HG02588 (cell line): ENCODE data around the gene MTO1.
"Not testable (repeated sequence)": the region's sequence is repeated elsewhere in the genome, so short reads cannot be mapped to it uniquely, and the experiment has no call there.

Experiments used
- ATAC-seq: cut with Tn5 transposase; IDR thresholded peaks from one replicate; pipeline ENCODE4 v1.9.1; 2021; ENCODE audit warnings: mild to moderate bottlenecking, moderate library complexity; ENCODE audit not compliant: unreplicated experiment

MTO1 gene

DNA sequence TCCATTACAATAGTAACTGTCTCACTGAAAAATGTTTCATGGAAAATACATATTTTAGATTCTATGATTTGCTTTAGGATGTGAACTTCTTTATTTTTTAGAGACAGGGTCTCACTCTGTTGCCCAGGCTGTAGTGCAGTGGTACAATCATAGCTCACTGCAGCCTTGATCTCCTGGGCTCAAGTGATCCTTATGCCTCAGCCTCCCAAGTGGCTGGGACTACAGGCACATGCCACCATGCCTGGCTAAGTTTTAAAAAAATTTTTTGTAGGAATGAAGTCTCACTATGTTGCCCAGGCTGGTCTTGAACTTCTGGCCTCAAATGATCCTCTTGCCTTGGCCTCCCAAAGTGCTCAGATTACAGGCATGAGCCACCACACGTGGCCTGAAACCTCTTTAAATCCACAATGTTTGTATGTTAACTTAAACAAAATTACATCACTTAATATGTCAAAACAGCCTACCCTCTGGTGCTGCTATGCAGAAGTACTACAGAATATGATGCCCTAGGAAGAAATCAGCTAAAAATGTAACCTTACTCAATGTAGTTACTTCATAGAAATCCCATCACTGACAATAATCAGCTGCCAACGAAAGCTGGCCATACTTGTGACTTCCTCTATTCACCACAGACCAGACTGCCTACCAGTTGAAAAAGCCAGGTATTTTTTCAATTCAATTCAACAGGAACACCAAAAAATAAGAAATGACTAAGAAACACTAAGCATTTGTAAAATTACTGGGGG is 41.7 kb downstream of the MTO1 start:
- ATAC-seq: no peak

DNA sequence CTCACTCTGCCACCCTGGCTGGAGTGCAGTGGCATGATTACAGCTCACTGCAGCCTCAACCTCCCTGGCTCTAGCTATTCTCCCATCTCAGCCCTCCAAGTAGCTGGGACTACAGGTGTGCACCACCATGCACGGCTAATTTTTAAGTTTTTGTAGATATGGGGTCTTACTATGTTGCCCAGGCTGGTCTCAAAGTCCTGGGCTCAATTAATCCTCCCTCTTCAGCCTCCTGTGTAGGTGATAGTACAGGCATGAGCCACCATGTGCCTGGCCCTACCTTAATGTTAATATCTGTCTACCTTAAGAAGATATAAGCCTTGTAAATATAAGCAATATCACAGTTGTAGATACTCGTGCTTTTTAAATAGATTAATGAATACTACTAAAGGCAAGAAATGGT is 42.6 kb downstream of the MTO1 start:
- ATAC-seq: no peak

DNA sequence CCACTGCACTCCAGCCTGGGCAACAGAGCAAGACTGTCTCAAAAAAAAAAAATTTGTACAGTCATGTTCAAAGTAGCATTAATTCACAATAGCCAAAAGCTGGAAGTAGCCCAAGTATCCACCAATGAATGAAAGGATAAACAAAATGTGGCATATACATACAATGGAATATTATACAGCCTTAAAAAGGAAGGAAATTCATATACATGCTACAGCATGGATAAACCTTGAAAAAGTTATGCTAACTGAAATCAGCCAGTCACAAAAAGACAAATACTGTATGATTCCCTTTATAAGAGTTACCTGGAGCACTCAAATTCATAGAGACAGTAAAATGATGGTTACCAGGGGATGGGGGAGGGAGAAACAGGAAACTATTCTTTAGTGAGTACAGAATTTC is 43.6 kb downstream of the MTO1 start:
- ATAC-seq: no peak

DNA sequence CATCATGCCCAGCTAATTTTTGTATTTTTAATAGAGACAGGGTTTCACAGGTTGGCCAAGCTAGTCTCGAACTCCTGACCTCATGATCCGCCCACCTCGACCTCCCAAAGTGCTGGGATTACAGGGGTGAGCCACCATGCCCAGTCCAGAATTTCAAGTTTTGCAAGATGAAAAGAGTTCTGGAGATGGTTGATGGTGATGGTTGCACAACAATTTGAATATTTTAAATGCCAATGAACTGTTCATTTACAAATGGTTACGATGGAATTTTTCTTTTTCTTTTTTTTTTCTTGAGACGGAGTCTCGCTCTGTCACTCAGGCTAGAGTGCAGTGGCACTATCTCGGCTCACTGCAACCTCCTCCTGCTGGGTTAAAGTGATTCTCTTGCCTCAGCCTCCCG is 44.2 kb downstream of the MTO1 start:
- not testable (repeated sequence) for ATAC-seq

DNA sequence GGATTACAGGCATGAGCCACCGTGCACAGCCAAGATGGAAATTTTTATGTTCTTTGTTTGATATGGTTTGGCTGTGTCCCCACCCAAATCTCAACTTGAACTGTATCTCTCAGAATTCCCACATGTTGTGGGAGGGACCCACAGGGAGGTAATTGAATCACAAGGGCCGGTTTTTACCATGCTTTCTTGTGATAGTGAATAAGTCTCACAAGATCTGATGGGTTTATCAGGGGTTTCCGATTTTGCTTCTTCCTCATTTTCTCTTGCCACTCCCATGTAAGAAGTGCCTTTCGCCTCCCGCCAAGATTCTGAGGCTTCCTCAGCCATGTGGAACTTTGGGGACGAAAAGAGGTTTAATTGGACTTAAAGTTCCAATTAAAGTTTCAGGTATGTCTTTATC is 44.7 kb downstream of the MTO1 start:
- ATAC-seq: no peak

DNA sequence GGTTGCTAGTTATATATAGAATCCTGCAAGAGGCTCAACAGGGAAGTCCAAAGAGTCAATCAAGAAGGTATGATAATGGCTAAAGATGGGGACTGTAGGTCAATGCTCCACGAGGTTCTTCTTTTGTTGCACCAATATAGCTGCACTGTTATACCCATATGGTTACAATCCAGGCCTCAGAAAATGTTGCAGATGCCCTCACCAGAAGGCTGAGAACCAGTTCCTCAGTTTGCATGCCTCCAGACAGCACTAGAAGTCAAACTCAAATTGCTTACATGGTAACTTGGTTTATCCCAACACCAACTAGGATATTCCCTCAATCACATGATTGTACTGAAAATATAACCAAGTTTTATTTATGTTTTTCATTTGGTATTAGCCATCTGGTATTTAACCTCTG is 47.2 kb downstream of the MTO1 start:
- ATAC-seq: no peak

DNA sequence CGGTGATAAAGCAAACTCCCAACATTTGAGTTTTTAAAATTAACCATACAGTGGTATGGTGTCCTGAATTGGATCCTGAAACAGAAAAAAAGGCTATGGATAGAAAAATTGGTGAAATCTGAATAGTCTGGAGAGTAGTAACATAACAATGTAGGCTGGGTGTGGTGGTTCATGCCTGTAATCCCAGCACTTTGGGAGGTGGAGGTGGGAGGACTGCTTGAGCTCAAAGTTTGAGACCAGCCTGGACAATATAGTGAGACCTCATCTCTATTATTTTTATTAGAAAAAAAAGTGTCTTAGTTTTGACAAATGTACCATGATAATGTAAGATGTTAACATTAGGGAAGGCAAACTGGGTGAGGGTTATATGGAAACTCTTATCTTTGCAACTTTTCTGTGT is 48.3 kb downstream of the MTO1 start:
- ATAC-seq: no peak

DNA sequence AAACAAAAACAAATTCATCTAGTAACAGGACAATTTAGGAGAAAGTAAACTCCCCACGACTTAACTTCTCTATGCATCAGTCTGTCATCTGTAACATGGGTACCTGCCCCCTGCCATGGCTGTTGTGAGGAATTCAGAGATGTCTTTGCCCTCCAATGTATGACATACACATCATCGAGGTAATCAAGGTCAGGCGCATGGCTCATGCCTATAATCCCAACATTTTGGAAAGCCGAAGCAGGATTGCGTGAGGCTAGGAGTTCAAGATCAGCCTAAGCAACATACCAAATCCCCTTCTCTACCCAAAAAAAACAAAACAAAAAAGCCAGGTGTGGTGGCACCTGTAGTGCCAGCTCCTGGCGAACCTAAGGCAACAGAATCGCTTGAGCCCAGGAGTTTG is 50.3 kb downstream of the MTO1 start:
- ATAC-seq: no peak

DNA sequence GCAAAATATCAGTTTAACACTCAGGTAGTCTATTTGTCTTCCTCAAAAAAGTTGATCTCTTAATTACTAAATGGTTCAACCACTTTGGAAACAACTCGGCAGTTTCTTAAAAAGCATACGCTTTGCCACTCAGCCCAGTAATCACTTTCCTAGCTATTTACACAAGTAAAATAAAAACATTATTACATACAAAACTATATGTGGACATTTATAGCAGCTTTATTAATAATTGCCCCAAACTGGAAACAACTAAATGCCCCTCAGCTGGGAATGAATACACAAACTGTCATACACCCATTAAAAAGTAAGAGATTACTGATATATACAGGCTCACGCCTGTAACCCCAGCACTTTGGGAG is 51.9 kb downstream of the MTO1 start:
- ATAC-seq: no peak

DNA sequence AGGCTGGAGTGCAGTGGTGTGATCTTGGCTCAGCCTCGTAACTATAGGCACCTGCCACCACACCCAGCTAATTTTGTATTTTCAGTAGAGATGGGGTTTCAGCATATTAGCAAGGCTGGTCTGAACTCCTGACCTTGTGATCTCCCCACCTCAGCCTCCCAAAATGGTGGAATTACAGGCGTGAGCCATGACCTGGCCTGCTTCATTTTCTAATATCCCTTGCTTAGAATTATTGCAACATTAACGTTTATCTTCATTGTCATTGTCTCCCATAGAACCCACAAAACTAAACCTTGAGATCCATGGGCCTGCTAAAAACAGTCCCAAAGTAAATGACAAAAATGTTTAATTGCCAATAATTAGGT is 53.2 kb downstream of the MTO1 start:
- no peak for ATAC-seq

DNA sequence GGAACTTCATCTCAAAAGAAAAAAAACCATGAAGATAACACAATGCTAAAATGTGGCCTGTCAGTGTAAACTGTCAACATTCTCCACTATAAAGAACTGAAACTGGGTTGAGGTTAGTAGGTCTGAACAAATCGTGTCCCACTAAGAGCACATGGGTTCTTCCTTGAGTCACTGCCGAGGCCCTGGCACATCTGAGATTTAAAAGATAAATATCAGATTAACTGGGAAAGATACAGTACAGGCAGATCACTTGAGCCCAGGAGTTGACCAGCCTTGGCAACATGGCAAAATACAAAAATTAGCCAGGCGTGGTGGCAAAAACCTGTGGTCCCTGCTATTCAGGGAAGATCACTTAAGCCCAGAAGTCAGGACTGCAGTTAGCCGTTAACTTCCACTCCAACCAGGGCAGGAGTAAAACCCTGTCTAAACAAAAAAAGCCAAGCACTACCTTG is 53.7 kb downstream of the MTO1 start:
- ATAC-seq: no peak

DNA sequence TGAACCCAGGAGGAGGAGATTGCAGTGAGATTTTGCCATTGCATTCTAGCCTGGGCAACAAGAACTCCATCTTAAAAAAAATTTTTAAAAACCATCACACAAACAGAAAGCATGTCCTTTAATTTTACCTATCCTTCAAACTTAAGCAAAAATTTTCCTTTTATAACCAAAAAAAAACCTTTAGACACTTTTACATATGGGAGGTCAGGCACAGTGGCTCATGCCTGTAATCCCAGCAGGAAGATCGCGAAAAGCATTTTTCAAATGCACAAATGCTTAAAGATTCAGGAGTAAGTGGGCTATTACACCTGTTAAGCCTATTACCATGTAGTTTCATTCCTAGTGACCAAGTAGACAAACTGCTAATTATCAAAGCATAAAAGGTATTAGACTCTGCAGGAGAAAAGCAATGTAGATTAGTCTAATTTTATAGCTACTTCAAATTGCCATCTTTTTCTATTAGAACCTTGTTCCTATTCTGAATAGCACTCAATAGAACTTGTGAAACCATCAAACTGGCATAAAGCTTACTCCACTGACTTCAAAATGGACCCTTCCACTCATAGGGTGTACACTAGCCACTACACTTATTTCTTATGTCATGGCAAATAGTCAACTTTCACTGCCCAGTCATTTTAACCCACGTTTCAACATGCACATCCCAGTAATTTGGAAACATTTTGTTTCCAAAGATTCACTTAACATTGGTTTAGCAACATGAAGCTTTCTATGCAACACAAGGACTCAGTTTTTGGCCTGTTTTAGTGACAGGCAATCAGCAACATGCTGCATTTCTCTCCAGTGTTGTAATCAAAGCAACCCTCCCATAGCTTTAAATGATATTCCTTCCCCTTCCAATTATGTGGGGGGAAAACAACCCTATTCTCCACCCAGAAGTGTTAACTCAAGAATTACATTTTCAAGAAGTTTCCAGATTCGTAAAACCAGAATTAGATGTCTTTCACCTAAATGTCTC is 55.3 kb downstream of the MTO1 start:
- no peak for ATAC-seq

DNA sequence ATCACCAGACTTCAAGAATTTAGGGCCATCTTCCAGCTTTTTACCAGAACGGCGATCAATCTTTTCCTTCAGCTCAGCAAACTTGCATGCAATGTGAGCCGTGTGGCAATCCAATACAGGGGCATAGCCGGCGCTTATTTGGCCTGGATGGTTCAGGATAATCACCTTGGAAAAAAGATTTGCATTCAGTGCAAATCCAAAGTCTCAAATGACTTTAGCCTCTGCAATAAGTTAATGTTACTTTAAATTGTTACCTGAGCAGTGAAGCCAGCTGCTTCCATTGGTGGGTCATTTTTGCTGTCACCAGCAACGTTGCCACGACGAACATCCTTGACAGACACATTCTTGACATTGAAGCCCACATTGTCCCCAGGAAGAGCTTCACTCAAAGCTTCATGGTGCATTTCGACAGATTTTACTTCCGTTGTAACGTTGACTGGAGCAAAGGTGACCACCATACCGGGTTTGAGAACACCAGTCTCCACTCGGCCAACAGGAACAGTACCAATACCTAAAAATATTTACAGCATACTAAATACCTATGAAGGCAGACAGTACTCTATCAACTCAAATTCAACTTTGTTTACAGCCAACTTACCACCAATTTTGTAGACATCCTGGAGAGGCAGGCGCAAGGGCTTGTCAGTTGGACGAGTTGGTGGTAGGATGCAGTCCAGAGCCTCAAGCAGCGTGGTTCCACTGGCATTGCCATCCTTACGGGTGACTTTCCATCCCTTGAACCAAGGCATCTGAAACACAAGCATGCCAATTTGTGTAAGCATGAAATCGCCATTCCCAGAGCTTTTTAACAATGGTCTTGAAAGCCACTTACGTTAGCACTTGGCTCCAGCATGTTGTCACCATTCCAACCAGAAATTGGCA is 56.8 kb downstream of the MTO1 start:
- not testable (repeated sequence) for ATAC-seq

DNA sequence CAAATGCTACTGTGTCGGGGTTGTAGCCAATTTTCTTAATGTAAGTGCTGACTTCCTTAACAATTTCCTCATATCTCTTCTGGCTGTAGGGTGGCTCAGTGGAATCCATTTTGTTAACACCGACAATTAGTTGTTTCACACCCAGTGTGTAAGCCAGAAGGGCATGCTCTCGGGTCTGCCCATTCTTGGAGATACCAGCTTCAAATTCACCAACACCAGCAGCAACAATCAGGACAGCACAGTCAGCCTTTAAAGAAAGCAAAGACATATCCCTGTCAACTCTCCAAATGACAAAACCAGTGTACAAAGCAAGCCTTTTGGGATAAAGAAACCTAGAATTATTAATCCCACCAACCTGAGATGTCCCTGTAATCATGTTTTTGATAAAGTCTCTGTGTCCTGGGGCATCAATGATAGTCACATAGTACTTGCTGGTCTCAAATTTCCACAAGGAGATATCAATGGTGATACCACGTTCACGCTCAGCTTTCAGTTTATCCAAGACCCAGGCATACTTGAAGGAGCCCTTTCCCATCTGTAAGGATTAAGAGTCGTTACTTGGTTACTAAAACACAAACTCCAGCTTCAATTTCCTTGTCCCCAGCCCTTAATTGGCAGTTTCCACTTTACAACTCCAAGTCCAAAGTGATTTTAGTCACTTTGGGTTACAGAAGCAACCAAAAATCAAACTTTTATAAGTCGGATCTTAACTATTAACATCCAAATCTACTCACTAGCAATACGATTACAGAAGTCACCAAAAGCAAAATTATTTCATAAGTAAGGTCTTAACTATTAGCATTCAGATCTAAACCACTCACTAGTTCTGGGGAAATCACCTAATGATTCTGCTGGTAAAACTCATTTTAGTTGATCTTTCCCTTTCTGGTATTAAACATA is 57.7 kb downstream of the MTO1 start:
- not testable (repeated sequence) for ATAC-seq

DNA sequence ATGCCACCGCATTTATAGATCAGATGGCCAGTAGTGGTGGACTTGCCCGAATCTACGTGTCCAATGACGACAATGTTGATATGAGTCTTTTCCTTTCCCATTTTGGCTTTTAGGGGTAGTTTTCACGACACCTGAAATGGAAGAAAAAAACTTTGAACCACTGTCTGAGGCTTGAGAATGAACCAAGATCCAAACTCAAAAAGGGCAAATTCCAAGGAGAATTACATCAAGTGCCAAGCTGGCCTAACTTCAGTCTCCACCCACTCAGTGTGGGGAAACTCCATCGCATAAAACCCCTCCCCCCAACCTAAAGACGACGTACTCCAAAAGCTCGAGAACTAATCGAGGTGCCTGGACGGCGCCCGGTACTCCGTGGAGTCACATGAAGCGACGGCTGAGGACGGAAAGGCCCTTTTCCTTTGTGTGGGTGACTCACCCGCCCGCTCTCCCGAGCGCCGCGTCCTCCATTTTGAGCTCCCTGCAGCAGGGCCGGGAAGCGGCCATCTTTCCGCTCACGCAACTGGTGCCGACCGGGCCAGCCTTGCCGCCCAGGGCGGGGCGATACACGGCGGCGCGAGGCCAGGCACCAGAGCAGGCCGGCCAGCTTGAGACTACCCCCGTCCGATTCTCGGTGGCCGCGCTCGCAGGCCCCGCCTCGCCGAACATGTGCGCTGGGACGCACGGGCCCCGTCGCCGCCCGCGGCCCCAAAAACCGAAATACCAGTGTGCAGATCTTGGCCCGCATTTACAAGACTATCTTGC is 58.6 kb downstream of the MTO1 start:
- ATAC-seq: peak; percentile 15

DNA sequence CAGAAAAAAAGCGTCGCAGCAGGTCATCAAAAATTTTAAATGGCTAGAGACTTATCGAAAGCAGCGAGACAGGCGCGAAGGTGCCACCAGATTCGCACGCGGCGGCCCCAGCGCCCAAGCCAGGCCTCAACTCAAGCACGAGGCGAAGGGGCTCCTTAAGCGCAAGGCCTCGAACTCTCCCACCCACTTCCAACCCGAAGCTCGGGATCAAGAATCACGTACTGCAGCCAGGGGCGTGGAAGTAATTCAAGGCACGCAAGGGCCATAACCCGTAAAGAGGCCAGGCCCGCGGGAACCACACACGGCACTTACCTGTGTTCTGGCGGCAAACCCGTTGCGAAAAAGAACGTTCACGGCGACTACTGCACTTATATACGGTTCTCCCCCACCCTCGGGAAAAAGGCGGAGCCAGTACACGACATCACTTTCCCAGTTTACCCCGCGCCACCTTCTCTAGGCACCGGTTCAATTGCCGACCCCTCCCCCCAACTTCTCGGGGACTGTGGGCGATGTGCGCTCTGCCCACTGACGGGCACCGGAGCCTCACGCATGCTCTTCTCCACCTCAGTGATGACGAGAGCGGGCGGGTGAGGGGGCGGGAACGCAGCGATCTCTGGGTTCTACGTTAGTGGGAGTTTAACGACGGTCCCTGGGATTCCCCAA is 59.3 kb downstream of the MTO1 start, which contains the start of gene EEF1A1:
EEF1A1 (minus strand) TSS at position 345 of the 663 bp plus-strand sequence. CDS start 1,006 bp downstream, outside the sequence.
- peak; percentile 68 for ATAC-seq

DNA sequence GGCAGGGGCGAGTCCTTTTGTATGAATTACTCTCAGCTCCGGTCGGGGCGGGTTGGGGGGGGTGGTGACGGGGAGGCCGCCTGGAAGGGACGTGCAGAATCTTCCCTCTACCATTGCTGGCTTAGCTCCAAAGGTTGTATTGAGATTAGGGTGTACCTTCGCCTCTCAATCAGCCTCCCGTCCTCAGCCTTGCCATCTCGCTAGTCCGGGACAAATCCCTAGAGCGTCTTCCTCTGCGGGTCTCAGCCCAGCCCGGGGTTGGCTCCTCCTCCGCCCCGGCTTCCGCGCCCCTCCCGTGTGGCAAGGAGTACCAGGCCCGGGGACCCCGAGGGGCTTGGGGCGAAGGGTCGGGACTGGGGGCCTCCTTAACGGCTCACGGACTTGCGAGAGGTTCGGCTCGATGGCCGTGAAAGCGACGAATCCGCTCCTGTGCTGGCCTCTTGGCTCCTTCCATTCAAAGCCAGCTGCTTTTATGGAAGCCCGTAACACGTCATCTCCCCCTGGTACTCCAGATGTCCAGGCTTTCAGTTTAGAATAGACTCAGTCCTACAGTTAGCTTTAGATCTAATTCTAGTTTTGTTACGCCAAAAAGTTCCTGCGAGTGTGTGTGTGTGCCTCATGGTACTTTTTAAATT is 59.9 kb downstream of the MTO1 start:
- peak; percentile 34 for ATAC-seq

DNA sequence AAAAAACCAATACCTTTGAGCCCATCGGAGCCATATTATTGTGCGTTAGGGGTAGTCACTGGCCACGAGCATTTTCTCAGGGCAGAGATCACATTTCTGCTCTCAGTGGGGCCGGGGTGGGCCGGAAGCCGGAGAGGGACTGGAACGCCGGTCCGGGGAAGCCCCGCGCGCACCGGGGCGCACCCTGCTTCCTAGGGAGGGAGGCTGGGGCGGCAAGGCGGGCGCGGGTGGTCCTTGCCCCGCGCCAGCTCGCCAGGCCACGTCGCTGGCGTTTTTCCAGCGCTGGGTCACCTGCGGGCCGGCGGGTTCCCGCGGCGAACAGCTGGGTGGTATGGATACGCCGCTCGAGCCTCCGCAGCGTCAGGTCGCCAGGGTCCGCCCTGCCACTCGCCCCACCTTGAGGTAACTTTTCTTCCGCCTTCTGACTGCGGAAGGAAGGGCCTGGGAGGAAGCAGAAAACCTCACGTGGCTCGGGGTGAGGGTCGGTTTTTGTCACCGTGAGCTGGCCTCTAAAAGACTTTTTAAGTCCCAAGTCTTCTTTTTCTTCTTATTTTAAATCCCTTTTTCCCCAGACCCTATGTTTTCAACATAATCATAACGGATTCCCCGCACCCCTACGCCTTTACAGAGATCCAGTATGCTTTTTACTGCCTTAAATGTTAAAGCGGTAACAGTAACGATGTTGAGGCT is 62.0 kb downstream of the MTO1 start:
- ATAC-seq: peak; percentile 38
